Measurements from ENCODE around the gene PFDN1.

Gene PFDN1

GRCh38 chr5:140258016-140258415 is 44.9 kb downstream of the PFDN1 start:
- H3K36me3 ChIP-seq (ENCODE audit: insufficient read depth, low read length): peaks cover 8% of the 10 kb centered on the region
- H3K27ac ChIP-seq: no peak overlapping the region
- H3K9ac ChIP-seq (ENCODE audit: insufficient read length): no peak overlapping the region
- no peak for DNase-seq (ENCODE audit: low read depth, low spot score)
- TF ChIP-seq POLR2AphosphoS5 (IDR thresholded peaks at IDR 0.05; ENCODE audit: borderline replicate concordance, low read depth, low read length) (no peak), EZH2 (IDR thresholded peaks at IDR 0.05) (no peak), FOXP2 (optimal IDR thresholded peaks at IDR 0.05; ENCODE audit: control extremely low read depth, extremely low read length, insufficient read depth) (no peak)
- 0 out of 2 replicates have a peak, but pooled peaks cover 3% of the 10 kb centered on the region for H3K9me3 ChIP-seq (ENCODE audit: low read depth, low read length)
- no peak overlapping the region for H3K4me3 ChIP-seq

DNA sequence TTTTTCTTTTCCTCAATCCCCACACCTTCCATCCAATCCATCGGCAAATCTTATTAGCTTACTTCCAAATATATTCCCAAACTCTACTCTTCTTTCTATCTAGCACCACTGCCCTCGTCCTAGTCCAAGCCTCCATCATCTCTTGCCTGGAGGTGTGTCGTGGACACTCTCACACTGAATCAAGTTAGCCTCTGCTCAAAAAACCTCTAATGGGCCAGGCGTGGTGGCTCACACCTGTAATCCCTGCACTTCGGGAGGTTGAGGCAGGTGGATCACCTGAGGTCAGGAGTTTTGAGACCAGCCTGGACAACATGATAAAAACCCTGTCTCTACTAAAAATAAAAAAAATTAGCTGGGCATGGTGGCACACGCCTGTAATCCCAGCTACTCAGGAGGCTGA is 46.2 kb downstream of the PFDN1 start:
- no peak for DNase-seq (ENCODE audit: low read depth, low spot score)
- Histone ChIP-seq H3K27ac (no peak overlapping the region), H3K9me3 (ENCODE audit: low read depth, low read length) (0 out of 2 replicates have a peak, but pooled peaks cover 3% of the 10 kb centered on the region), H3K4me3 (no peak overlapping the region), H3K36me3 (ENCODE audit: insufficient read depth, low read length) (peaks cover 8% of the 10 kb centered on the region), H3K9ac (ENCODE audit: insufficient read length) (no peak overlapping the region)
- no peak for TF ChIP-seq FOXP2 (optimal IDR thresholded peaks at IDR 0.05; ENCODE audit: control extremely low read depth, extremely low read length, insufficient read depth)
- TF ChIP-seq POLR2AphosphoS5 (IDR thresholded peaks at IDR 0.05; ENCODE audit: borderline replicate concordance, low read depth, low read length): no peak
- TF ChIP-seq EZH2 (IDR thresholded peaks at IDR 0.05): no peak

- no peak for TF ChIP-seq FOXP2 (optimal IDR thresholded peaks at IDR 0.05; ENCODE audit: control extremely low read depth, extremely low read length, insufficient read depth)
- TF ChIP-seq POLR2AphosphoS5 (IDR thresholded peaks at IDR 0.05; ENCODE audit: borderline replicate concordance, low read depth, low read length): no peak
- no peak for TF ChIP-seq EZH2 (IDR thresholded peaks at IDR 0.05)
- 0 out of 2 replicates have a peak, but pooled peaks cover 3% of the 10 kb centered on the region for H3K9me3 ChIP-seq (ENCODE audit: low read depth, low read length)
- no peak overlapping the region for H3K4me3 ChIP-seq
- no peak for DNase-seq (ENCODE audit: low read depth, low spot score)
- no peak overlapping the region for H3K9ac ChIP-seq (ENCODE audit: insufficient read length)
- H3K27ac ChIP-seq: no peak overlapping the region
- H3K36me3 ChIP-seq (ENCODE audit: insufficient read depth, low read length): peaks cover 8% of the 10 kb centered on the region
These were observed 47.3 kb downstream of the PFDN1 start for GRCh38 chr5:140255460-140256157.

DNA sequence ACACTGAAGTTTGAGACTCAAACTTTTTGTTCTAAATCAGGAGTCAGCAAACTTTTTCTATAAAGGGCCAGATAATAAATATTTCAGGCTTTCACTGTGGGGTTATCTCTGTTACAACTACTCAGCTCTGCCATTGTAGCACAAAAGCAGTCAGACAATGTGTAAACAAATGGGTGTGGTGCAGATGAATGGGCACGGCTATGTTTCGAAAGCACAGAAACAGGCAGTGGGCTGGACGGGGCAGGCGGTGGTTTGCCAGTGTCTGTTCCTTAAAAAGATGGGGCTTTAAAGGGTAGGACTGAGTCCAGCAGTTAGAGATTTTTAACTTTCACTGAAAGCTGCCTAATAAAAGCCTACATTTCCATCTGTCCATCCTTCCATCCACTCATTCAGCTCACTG is 48.9 kb downstream of the PFDN1 start:
- H3K27ac ChIP-seq: no peak overlapping the region
- TF ChIP-seq EZH2 (IDR thresholded peaks at IDR 0.05) (no peak), FOXP2 (optimal IDR thresholded peaks at IDR 0.05; ENCODE audit: control extremely low read depth, extremely low read length, insufficient read depth) (no peak), POLR2AphosphoS5 (IDR thresholded peaks at IDR 0.05; ENCODE audit: borderline replicate concordance, low read depth, low read length) (no peak)
- no peak for DNase-seq (ENCODE audit: low read depth, low spot score)

GRCh38 chr5:140252470-140253126 is 50.3 kb downstream of the PFDN1 start:
- no peak overlapping the region for H3K27ac ChIP-seq
- H3K9ac ChIP-seq (ENCODE audit: insufficient read length): no peak overlapping the region
- TF ChIP-seq EZH2 (IDR thresholded peaks at IDR 0.05) (no peak), FOXP2 (optimal IDR thresholded peaks at IDR 0.05; ENCODE audit: control extremely low read depth, extremely low read length, insufficient read depth) (no peak), POLR2AphosphoS5 (IDR thresholded peaks at IDR 0.05; ENCODE audit: borderline replicate concordance, low read depth, low read length) (no peak)
- H3K4me3 ChIP-seq: no peak overlapping the region
- no peaks in the 10 kb centered on the region for H3K9me3 ChIP-seq (ENCODE audit: low read depth, low read length)
- H3K36me3 ChIP-seq (ENCODE audit: insufficient read depth, low read length): no peaks in the 10 kb centered on the region; the same call in 1 of the 2 replicates
- DNase-seq (ENCODE audit: low read depth, low spot score): no peak

More for the DNA sequence above, 48.9 kb downstream of the PFDN1 start:
- Histone ChIP-seq H3K9ac (ENCODE audit: insufficient read length) (no peak overlapping the region), H3K36me3 (ENCODE audit: insufficient read depth, low read length) (no peaks in the 10 kb centered on the region; the same call in 1 of the 2 replicates), H3K4me3 (no peak overlapping the region), H3K9me3 (ENCODE audit: low read depth, low read length) (no peaks in the 10 kb centered on the region)

DNA sequence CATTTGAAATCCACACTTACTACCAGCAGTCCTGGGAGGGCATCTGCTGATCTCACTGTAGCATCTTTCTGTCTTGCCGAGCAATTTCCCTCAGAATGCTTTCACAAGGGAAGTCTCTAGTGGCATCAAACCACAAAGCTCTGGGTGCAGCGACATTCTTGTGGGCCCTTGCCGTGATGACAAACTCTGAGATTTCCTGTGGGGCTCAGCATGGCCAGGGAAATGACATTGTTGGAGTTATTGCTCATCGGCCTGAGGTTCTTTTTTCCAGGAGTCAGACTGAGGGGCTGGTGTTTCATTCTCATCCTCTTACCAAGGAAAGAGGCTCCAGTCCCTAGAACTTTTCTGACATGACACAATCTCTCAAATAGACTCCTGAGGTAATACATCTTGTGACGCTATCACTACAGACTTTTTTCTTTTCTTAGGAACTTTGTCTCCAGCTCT is 51.4 kb downstream of the PFDN1 start:
- peak; percentile 26 for DNase-seq (ENCODE audit: low read depth, low spot score)
- Histone ChIP-seq H3K4me3 (no peak overlapping the region), H3K36me3 (ENCODE audit: insufficient read depth, low read length) (no peaks in the 10 kb centered on the region; the same call in 1 of the 2 replicates), H3K9me3 (ENCODE audit: low read depth, low read length) (no peaks in the 10 kb centered on the region), H3K9ac (ENCODE audit: insufficient read length) (no peak overlapping the region), H3K27ac (peak overlapping the region; percentile 0; the same call in 1 of the 2 replicates)
- no peak for TF ChIP-seq POLR2AphosphoS5 (IDR thresholded peaks at IDR 0.05; ENCODE audit: borderline replicate concordance, low read depth, low read length)
- TF ChIP-seq FOXP2 (optimal IDR thresholded peaks at IDR 0.05; ENCODE audit: control extremely low read depth, extremely low read length, insufficient read depth): no peak
- TF ChIP-seq EZH2 (IDR thresholded peaks at IDR 0.05): no peak

DNA sequence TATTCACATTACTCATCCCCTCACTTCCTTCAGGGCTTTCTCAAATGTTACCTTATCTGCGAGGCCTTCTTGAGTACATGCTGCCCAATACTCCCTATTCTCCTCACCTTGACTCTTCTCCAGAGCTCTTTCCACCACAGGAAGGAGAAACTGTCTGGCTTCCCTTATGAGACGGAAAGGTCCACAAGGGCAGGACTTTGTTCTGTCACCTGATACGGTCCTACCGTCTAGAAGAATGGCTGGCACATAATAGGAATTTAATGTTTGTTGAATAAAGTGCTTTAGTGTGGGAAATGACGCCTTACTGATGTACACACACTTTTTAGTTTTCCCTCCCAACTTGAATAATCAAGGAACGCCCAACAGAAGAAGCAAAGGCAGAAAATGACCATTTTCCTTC is 52.5 kb downstream of the PFDN1 start:
- H3K27ac ChIP-seq: no peak overlapping the region
- H3K36me3 ChIP-seq (ENCODE audit: insufficient read depth, low read length): peaks cover 9% of the 10 kb centered on the region; the same call in 1 of the 2 replicates
- no peak overlapping the region for H3K4me3 ChIP-seq
- H3K9ac ChIP-seq (ENCODE audit: insufficient read length): no peak overlapping the region
- no peak for TF ChIP-seq FOXP2 (optimal IDR thresholded peaks at IDR 0.05; ENCODE audit: control extremely low read depth, extremely low read length, insufficient read depth)
- TF ChIP-seq POLR2AphosphoS5 (IDR thresholded peaks at IDR 0.05; ENCODE audit: borderline replicate concordance, low read depth, low read length): no peak
- TF ChIP-seq EZH2 (IDR thresholded peaks at IDR 0.05): no peak
- H3K9me3 ChIP-seq (ENCODE audit: low read depth, low read length): no peaks in the 10 kb centered on the region
- DNase-seq (ENCODE audit: low read depth, low spot score): no peak

DNA sequence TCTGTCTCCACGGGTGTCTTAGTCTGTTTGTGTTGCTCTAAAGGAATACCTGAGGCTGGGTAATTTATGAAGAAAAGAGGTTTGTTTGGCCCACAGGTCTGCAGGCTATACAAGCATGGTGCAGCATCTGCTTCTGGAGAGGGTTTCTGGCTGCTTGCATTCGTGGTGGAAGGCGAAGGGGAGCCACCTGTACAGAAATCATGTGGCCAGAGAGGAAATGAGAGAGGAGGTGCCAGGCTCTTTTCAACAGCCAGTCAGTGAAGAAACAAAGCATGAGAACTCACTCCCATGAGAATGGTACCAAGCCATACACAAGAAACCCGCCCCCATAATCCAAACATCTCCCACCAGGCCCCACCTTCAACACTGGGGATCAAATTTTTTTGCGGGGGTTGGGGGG is 53.4 kb downstream of the PFDN1 start:
- no peak overlapping the region for H3K27ac ChIP-seq
- DNase-seq (ENCODE audit: low read depth, low spot score): no peak
- no peaks in the 10 kb centered on the region for H3K9me3 ChIP-seq (ENCODE audit: low read depth, low read length)
- no peak overlapping the region for H3K4me3 ChIP-seq
- peaks cover 18% of the 10 kb centered on the region for H3K36me3 ChIP-seq (ENCODE audit: insufficient read depth, low read length)
- TF ChIP-seq POLR2AphosphoS5 (IDR thresholded peaks at IDR 0.05; ENCODE audit: borderline replicate concordance, low read depth, low read length): no peak
- TF ChIP-seq FOXP2 (optimal IDR thresholded peaks at IDR 0.05; ENCODE audit: control extremely low read depth, extremely low read length, insufficient read depth): no peak
- TF ChIP-seq EZH2 (IDR thresholded peaks at IDR 0.05): no peak
- H3K9ac ChIP-seq (ENCODE audit: insufficient read length): no peak overlapping the region
